Activated T-cell treated with anti-CD3 and anti-CD28 coated beads for 4 hours (primary cell): ENCODE data around the gene GSX2.
"Not testable (repeated sequence)": the region's sequence is repeated elsewhere in the genome, so short reads cannot be mapped to it uniquely, and the experiment has no call there.

ENCODE experiments used
- DNase-seq: peaks from one replicate; pipeline ENCODE4 v3.0.0-alpha.2; 2020

GSX2 gene

GRCh38 chr4:54107951-54108748 lies 8.2 kb downstream of the GSX2 start:
- no peak for DNase-seq

GRCh38 chr4:54109241-54110018 lies 9.5 kb downstream of the GSX2 start:
- no peak for DNase-seq

GRCh38 chr4:54110019-54110416 lies 10.1 kb downstream of the GSX2 start:
- no peak for DNase-seq

GRCh38 chr4:54113206-54113605 lies 13.2 kb downstream of the GSX2 start:
- not testable (repeated sequence) for DNase-seq

- DNase-seq = not testable (repeated sequence)
Measured at GRCh38 chr4:54116246-54116645, 16.3 kb downstream of the GSX2 start.

- no peak for DNase-seq
Measured at GRCh38 chr4:54118850-54119589, 19.1 kb downstream of the GSX2 start.

- no peak for DNase-seq
Measured at GRCh38 chr4:54120518-54120917, 20.6 kb downstream of the GSX2 start.

GRCh38 chr4:54127660-54128059 lies 27.7 kb downstream of the GSX2 start:
- DNase-seq = no peak

GRCh38 chr4:54128694-54129093 lies 28.7 kb downstream of the GSX2 start:
- not testable (repeated sequence) for DNase-seq

GRCh38 chr4:54139332-54139731 lies 39.4 kb downstream of the GSX2 start:
- DNase-seq = no peak

- no peak for DNase-seq
Measured at GRCh38 chr4:54140287-54140686, 40.3 kb downstream of the GSX2 start.

- DNase-seq = no peak
Measured at GRCh38 chr4:54144199-54144598, 44.2 kb downstream of the GSX2 start.

GRCh38 chr4:54144661-54145171 lies 44.8 kb downstream of the GSX2 start:
- no peak for DNase-seq

- DNase-seq = no peak
Measured at GRCh38 chr4:54146139-54146538, 46.2 kb downstream of the GSX2 start.

- no peak for DNase-seq
Measured at GRCh38 chr4:54149323-54149722, 49.4 kb downstream of the GSX2 start.
